GM19324 (cell line): ENCODE results near the gene FOXP2.
"Not testable (repeated sequence)": the region's sequence is repeated elsewhere in the genome, so short reads cannot be mapped to it uniquely, and the experiment has no call there.

Experiments used
- ATAC-seq: cut with Tn5 transposase; IDR thresholded peaks from one replicate; pipeline ENCODE4 v1.9.1; 2021; ENCODE audit warnings: mild to moderate bottlenecking, moderate library complexity; ENCODE audit not compliant: unreplicated experiment, low FRiP score

FOXP2 gene

DNA sequence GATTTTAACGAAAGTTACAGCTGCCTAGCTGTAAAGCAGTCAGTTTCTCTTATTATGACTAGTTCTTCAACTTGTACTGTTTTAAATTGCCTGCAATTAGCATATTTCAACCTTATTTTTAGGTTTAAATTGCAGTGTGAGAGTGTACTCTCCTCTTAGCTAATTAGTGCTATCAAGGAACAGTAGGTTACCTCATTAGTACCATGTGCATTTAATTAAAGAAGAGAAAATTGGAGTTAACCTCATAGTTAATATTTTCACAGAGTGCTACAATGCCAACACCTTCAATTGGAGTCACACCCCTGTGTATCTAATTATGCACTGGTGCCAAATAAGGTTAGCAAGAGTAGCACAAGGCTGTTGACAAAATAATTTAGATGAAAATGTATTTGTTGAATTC, 154.6 kb downstream of the FOXP2 start:
- ATAC-seq, result no peak

DNA sequence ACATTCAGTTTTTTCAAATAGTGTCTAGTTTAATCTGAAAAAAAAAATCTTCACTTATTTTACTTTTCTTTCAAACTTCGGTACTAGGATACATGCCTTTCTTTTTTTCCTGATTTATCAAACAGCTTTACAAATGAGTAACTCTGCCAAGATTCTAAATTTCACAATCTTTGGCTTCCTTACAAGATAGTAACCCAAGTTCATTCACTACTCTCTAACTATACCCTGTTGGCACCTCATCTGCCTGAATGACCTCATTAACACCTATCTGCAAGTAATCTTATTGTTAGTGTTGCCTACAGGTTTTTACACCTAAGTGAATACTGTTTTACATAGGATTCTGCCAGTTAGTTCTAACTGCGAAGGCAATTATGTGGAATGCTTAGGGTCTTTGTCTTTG, 159.8 kb downstream of the FOXP2 start:
- no peak for ATAC-seq

DNA sequence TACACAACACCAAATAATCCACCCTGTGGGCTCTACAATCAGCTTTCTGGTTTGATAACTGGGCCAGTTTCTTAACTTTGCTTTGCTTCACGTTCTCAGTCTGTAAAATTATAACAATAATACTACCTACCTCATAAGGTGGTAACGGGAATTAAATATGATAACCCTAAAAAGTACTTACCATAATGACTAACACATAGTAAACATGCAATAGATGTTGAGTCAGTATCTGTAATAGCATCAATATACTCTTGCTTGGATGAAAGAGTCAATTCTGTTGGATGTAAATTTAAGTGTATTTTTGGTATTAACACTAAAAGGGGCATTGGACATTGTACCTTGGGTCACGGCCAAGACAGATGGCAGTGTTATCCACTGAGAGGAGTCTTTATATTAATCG, 160.5 kb downstream of the FOXP2 start:
- no peak for ATAC-seq

DNA sequence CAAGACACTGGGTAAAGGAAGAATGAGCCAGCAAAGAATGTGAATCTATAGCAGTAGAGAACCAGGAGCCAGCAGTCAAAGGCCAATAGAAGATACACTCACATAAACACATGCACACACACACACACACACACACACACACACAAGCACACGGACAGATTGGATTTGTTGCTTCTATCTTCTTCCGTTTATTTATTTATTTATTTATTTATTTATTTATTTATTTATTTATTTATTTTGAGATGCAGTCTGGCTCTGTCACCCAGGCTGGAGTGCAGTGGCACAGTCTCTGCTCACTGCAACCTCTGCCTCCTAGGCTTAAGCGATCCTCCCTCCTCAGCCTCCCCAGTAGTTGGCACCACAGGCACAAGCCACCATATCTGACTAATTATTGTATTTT, 166.3 kb downstream of the FOXP2 start:
- not testable (repeated sequence) for ATAC-seq

DNA sequence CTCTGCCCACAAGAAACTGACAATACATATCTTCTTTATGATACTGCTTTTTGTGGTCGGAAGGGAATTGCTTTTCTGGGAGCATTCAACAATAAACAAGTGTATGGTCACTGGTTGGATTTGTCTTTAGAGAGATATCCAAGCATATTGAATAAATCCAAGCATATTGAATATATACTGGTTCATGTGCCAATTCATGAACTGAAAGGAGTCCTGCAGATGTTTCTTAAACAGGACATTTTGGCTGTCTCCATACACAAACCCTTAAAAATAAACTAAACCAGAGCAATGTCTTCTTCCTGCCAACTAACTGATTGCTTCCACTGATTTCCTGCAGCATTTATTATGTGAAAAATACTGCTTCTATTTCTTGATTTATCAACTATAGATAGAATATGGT, 173.9 kb downstream of the FOXP2 start:
- ATAC-seq, result no peak

DNA sequence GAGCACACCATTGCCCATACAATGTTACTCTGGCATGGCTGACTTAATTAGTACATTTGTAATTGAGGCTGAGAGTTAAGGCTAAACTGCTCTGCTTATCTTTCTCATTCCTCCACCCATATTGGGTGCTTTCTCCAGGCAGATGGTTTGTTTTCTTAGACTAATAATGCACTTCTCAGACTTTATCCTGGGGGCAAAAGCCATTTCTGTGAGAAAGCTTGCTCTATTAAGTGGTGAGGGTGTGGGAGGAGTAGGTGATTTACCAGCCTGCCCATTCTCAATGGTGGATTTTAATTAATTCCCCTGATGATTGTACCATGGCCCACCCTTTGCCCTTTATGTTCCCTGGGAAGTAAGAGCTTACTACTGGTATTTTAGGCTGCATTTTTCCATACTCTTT, 174.8 kb downstream of the FOXP2 start:
- no peak for ATAC-seq

DNA sequence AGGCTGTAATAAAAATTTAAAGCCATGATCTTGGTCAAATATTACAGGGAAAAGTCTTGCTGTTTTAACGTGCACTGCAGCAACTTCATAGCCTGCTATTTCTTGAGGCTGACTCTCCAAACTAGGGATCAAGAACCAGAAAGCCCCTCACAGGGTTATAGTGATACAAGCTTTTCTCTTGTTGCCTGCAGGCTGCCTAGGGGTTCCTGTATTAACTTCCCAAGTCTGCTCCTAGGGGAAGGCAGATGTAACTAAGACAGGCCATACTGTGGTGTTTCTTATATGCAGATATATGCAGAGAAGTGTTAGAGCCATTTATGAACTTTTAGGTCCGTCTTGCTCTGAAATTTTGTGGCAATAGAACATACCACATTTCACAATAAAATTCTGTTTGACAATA, 175.7 kb downstream of the FOXP2 start:
- ATAC-seq, result no peak

DNA sequence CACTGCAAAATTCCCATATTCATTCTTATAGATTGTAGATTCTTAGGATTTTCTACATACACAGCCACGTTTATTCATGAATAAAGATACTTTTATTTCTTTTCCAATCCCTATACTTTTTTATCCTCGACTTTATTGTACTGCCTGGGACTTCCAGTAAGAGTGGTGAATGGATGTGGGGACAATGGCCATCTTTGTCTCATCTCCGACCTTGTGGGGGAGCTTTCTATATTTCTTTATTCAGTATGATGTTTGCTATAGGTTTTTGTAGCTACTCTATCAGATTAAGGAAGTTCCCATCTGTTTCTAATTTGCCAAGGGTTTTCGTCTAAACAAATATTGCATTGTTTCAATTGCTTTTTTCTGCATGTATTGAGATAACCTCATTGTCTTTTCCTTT, 184.3 kb downstream of the FOXP2 start:
- ATAC-seq, result no peak

DNA sequence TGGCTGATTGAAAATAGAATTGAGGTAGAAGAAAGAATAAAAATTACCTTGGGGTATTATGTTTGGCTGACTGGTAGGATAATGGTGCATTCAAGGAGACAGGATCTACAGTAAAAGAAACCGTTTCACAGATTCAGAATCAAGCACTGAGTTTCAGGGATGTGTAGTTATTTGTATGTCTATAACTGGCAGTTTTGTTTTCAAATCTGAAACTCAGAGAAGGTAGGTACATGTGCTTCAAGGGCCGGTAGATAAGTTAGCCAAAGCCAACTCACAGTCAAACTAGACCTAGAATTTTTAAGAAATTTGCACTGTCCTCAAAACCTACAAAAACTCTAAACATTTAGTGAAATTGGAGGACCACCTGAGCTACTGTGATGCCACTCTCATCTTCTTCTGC, 191.5 kb downstream of the FOXP2 start:
- no peak for ATAC-seq

DNA sequence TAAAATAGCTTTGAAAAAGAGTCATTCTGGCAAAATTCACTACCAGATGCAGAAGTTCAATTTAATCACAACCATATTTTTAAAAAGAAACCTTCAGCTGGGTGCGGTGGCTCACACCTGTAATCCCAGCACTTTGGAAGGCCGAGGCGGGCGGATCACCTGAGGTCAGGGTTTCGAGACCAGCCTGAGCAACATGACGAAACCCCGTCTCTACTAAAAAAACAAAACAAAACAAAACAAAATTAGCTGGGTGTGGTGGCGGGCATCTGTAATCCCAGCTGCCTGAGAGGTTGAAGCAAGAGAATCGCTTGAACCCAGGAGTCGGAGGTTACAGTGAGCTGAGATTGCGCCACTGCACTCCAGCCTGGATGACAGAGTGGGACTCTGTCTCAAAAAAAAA, 194.2 kb downstream of the FOXP2 start:
- ATAC-seq, result not testable (repeated sequence)

DNA sequence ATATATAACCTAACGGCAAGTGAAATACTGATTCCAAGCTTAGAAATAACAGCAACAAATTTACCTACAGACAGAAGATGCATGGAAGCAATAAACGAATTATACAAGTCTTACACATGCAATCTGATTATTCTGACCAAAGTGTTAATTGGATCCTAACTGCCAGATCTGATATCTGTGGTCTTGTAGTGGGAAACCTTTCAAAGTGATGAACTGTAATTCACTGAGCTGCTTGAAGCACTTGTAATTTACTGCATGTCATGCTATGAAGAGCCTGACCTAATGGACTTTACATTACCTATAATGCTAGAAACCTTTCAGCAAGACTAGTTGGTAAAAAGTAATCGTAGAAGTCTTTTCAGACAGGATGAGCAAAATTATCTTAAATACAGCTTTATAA, 205.6 kb downstream of the FOXP2 start:
- ATAC-seq, result no peak

DNA sequence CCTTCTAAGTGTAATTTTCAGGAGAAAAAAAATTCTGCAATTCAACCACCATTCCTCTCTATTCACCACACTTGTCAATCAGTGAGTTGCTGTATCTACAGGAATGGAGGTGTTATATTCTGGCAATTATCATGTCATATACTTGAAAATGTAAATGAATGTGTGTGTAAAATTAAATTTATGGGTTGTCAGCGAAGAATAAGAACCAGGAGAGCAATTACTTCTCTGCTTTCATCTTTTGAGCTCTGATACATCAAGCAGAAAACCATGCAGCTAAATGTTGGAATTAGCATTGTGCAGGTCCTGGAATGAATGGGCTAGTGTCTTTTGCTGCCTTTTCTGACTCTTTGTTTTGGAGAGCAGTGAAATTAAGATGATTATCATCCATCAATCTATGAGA, 207.6 kb downstream of the FOXP2 start:
- no peak for ATAC-seq

DNA sequence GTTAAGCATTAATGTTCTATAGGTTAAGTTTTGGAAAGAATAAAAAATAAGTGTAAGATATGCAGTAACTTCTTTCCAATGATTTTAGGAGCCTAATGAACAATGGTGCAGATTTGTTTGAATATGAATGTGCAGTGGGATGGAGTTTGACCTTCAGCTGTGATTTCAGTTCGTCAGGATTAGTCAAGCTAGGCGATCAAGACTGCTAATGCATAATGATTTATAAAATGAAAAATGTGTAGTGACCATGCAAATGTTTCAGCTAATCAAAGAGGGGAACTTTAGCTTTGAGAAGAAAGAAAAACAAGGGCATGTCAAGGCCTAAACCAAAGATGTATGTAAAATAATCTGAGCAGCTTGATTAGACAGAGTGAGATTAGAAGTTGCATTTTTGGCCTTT, 208.5 kb downstream of the FOXP2 start:
- no peak for ATAC-seq

DNA sequence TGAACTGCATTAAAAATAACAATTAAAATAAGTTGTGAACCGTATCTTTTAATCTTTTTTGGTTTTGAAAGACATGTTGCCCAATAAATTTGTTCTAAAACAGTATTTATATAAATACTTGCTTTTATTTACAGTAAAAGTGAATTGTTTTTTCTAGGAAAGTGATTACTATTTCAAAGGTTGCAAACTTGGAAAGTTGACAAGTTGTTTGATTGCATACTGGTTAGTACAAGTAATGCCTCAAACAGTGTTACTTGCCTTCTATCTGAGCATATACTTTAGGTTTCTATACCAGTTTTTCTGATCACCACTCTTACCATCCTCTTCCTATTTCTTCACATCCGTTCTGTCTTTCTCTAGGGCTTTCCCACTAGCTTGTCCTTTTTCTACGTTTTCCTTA, 212.6 kb downstream of the FOXP2 start:
- ATAC-seq, result no peak

DNA sequence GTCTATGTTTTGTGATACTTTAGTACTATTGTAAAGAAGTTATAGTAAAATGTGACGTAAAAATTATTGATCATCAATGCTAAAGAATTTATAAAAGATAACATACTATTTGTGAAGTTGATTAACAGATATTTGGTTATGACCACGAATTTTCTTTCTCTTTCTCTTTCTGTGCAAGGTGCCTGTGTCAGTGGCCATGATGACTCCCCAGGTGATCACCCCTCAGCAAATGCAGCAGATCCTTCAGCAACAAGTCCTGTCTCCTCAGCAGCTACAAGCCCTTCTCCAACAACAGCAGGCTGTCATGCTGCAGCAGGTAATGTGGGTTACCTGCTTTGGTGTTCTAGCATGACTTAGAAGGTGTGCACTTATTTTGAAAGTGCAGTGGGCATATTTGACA, 213.7 kb downstream of the FOXP2 start:
- peak; percentile 56 for ATAC-seq

DNA sequence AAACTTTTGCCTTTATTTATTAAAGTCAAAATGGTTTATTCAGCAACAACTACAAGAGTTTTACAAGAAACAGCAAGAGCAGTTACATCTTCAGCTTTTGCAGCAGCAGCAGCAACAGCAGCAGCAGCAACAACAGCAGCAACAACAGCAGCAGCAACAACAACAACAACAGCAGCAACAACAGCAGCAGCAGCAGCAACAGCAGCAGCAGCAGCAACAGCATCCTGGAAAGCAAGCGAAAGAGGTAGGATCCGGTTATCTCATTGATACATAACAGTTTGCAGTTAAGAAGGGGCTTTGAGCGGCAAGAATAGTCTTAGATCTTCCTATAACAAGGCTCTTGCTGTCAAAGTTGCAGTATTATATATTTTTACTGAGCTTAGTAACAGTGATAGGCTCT, 215.1 kb downstream of the FOXP2 start:
- no peak for ATAC-seq

DNA sequence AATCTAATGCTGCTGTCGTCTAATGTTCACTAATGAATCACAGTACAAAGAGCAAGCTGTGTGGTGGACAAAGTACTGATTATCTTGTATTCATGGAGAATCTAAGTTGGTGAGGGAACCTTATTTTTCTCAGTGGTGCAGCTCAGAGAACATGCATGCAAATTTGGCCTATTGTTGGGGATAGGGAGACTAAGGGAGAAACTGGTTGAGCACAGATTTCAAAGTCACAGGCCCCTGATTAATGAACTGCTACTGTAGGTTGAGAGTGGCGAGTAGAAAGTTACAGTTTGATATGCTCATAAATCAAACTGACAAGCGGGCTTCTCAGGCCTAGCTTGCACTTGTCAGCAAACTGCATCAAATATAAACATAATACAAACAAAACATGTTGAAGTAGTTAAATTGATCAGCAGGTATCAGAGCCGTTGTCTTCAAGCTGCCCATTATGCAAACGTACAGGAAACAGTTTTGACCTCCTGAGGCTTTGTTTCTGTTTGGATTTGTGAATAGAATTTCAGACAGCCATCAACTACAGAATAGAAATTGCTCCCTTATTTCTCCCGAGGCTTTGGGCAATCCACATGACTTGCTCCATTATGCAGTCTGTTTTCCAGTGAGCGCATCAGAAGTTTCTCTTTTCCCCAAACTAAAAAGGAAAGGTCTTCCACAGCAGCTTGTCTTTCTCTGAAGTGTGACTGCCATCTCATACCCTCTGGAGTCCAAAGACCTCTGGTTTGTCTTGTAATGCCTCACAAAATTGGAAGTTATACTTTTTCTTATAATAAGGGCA, 215.8 kb downstream of the FOXP2 start:
- peak; percentile 60 for ATAC-seq

DNA sequence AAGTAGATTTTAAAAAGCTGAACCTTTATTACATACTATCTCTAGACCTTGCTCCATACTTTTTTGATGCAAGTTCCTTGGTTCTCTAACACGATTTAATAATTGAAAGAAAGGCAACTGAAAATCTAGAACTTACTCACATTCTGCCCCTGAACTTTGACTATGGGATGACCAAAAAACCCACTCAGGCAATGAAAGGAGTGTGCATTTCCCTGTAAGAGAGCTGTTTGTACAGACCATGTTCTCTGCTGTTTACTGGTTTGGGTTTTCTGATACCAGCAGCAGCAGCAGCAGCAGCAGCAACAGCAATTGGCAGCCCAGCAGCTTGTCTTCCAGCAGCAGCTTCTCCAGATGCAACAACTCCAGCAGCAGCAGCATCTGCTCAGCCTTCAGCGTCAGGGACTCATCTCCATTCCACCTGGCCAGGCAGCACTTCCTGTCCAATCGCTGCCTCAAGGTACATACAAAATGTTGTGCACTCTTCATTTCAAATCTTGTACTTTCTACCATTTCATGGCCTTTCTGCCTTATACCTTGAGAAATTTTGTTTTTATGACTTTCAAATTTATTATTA, 216.7 kb downstream of the FOXP2 start:
- ATAC-seq, result no peak

DNA sequence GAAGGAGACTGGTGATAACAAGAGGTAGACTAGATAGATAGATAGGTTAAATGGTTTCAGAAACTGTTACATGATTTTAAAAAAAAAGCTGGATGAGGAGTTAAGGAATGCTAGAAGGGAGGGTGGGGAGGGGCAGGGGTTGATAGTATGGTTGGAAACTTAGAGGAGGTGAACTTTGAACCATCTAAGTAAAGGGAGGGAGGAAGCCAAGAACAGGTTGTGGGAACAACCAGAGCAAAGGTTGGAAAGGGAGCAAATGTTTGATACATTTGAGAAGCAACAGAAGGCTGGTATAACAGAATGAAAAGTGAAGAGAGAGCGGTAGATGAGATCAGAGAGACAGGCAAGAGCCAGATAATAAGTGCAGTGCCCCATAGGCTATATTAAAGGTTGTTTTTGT, 224.8 kb downstream of the FOXP2 start:
- no peak for ATAC-seq

DNA sequence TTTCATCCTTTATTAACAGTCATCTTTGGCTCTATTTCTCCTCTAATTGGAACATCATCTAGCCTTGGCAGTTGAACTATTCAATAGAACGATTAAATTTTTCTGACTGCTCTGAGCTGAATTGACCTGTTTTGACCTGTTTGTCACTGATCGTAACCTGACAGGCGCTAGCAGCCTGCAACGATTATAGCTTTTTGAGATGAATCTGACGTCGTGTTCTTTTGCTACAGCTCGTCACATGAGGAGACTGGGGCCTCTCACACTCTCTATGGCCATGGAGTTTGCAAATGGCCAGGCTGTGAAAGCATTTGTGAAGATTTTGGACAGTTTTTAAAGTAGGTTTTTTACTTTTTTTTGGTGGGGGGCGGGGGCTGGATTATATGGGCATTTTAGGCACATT, 229.8 kb downstream of the FOXP2 start:
- ATAC-seq, result no peak

DNA sequence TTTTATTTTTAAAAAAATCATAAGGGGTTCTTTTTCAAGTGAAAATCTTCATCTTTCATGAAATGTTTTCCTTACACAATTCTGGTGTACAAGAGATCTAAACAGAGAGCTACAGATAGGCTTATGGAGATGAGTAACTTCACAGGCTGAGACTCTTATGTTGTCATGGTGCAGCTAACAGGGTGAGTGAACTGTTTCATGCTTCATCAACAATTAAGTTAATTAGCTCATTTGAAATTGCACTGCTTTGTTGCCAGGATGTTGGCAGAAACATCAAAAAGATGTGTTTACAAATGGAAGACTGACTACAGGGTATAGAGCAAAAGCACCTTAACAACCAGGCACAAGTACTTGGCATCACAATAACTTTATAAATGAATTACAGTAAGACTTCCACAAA, 230.8 kb downstream of the FOXP2 start:
- ATAC-seq, result no peak

DNA sequence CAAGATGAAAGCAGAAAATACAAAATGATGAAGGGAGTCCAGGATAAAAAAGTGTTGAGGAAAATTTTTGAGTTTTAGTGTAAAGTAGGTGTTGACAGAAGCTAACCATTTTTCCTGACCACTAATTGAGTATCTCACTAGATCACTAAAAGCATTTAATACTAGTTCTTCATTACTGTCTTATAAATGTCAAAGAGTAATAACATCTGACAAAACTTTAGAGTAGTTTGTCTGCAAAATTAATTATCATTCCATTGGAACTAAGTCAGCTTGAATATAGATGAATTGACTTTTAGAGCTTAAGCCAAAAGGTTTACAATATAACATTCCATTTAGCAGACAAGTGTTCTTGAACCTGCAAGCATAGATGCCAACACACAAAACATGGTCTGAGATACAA, 232.9 kb downstream of the FOXP2 start:
- no peak for ATAC-seq

DNA sequence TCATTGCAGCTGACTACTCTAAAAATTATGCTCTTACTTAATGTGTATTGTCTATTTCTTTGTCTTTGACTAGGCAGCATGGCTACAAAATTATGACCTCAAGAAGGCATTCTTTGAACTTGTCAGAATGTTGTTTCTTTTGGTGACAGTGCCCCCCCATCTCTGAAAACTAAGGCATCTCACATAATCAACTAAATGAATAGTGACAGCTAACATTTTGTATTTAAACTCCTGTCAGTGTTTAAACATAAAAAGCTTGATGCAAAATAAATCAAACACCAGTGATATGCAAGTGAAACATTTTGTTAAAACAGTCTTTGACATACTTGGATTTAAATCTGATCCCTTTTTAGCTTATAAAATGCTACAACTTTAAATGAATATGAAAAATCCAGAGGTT, 233.5 kb downstream of the FOXP2 start:
- ATAC-seq, result no peak
